GM13976 (cell line): ENCODE results near the gene COL26A1.
"Not testable (repeated sequence)": the region's sequence is repeated elsewhere in the genome, so short reads cannot be mapped to it uniquely, and the experiment has no call there.

ENCODE experiments used
- DNase-seq: peaks from one replicate; pipeline ENCODE4 v3.0.0; 2012; ENCODE audit warnings: low spot score
- in situ Hi-C: fragments of 300-500 bp; cut with MboI; formaldehyde crosslinking; loops from one replicate; pipeline ENCODE4 v1.12.0; 2022; ENCODE audit warnings: low sequenced_read_pairs, mixed read lengths, inconsistent platforms; ENCODE audit not compliant: unreplicated experiment
- TF ChIP-seq, protein P1 (sequence below): IDR thresholded peaks from 2 replicates; pipeline ENCODE4 v1.5.1; 2012; ENCODE audit warnings: borderline replicate concordance, mild to moderate bottlenecking; ENCODE audit not compliant: insufficient read depth; ENCODE audit errors: extremely low read depth, missing control alignments, control extremely low read depth

COL26A1 gene

DNA sequence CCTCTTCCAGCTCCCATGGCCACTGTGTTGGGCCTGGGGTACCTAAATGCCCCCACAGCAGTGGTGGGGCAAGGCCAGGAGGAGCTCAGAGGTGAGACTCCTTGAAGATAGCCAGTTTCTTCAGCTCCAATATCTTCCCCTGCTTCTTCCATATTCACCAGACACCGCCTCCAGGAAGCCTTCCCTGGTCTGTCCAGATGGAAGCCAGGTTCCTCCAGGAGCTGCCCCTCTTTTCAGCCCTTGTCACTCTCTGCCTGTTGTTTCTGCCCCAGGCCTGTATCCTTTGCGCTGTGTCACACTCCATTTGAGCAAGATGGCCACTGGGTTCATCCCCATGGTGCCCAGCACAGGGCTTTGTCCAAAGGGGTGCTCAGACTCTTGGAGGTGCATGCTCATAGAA is 138.7 kb downstream of the COL26A1 start:
- in situ Hi-C loops, result no loop called here
- TF ChIP-seq, protein P1, sequence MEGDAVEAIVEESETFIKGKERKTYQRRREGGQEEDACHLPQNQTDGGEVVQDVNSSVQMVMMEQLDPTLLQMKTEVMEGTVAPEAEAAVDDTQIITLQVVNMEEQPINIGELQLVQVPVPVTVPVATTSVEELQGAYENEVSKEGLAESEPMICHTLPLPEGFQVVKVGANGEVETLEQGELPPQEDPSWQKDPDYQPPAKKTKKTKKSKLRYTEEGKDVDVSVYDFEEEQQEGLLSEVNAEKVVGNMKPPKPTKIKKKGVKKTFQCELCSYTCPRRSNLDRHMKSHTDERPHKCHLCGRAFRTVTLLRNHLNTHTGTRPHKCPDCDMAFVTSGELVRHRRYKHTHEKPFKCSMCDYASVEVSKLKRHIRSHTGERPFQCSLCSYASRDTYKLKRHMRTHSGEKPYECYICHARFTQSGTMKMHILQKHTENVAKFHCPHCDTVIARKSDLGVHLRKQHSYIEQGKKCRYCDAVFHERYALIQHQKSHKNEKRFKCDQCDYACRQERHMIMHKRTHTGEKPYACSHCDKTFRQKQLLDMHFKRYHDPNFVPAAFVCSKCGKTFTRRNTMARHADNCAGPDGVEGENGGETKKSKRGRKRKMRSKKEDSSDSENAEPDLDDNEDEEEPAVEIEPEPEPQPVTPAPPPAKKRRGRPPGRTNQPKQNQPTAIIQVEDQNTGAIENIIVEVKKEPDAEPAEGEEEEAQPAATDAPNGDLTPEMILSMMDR, result no peak
- no peak for DNase-seq

DNA sequence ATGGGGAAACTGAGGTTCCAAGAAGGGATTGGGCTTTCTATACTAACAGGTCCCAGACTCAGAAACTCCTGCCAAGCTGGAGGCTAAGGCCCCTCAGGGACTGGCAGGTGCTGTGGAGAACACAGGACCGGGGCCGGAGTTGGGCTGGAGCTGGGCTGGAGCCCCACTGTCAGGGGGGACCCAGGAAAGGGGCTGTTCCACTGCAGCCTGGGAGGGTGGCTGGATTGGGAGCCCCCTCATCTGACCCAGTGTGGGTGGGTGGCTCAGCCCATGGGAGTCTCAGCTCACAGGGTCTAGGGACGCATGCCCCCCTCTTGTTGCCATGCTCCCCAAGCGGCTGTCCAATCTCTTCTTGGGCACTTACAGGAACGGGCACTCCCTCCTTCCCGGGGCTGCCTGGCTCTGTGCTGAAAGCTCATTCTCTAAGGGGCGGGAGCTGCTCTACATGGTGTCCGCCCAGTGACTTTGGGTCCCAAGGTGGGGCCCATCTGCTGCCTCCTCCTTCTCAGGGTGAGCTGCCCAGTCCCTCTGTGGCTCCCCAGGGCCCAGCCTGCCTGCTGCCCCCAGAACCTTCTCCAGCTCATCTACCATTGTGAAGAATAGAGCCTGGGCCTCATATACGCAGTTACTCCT is 139.9 kb downstream of the COL26A1 start:
- in situ Hi-C loops, result no loop called here
- DNase-seq, result no peak
- TF ChIP-seq, protein P1, result no peak

DNA sequence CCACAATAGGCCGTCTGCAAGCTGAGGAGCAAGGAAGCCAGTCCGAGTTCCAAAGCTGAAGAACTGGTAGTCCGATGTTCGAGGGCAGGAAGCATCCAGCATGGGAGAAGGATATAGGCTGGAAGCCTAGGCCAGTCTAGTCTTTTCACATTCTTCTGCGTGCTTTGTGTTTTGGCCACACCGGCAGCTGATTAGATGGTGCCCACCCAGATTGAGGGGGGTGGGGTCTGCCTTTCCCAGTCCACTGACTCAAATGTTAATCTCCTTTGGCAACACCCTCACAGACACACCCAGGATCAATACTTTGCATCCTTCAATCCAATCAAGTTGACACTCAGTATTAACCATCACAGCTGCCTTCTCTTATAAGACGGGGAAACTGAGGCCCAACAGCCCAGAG is 142.8 kb downstream of the COL26A1 start:
- in situ Hi-C loops, DNase-seq: not testable (repeated sequence)

DNA sequence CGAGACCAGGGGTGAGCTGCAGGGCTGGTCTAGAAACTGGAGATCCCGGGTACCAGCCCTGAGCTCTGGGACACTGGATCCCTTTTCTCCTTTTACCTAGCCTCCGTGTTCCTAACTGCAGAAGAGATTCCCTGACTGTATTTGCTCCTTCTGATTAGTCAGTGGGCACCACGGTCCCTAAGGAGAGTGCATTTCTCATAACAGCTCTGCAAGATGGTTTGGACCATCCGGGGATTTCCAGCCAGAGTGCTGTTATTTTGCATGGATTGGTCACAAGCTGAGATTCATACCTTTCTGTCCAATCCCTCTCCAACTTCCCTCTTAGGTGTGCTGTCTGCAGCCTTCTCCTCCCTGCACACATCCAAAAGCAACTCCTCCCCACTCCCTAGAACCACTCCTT is 143.9 kb downstream of the COL26A1 start:
- TF ChIP-seq, protein P1, result no peak
- in situ Hi-C loops, result no loop called here
- DNase-seq, result no peak

DNA sequence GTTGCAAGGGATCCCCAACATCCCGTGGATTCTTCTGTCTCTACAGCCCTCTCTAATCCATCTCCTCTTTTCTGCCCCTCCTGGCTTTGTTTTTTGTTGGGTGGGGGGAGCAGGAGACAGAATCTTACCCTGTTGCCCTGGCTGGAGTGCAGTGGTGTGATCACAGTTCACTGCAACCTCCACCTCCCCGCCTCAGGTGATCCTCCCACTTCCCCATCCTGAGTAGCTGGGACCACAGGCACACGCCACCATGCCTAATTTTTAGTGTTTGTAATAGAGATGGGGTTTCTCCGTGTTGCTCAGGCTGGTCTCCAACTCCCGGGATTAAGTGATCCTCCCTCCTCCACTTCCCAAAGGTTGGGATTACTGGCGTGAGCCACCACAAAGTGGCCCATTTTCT is 144.7 kb downstream of the COL26A1 start:
- TF ChIP-seq, protein P1, result no peak
- in situ Hi-C loops, result no loop called here

DNA sequence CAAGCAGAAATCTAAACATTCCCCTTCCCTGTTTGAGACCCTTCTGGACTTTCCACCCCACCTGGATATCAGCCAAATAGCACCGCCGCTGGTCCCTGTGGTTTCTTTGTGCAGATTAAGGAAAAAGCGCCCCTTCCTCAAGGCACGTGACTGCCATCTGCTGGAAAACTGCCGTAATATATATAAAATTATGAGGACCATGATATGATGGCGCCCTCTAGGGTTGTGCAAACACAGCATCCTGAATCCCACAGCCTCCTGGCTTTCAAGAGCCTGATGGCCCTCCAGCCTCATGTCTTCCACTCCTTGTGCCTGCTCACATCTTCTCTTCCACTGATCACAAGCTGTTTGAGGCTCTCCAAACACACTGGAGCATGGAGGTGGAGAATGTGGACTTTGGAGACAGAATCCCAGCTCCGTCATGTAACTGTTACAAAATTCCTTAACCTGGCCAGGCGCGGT is 145.1 kb downstream of the COL26A1 start:
- peak; percentile 54 for DNase-seq
- in situ Hi-C loops, result no loop called here
- TF ChIP-seq, protein P1, result peak; percentile 14

More for the DNA sequence above, 144.7 kb downstream of the COL26A1 start:
- no peak for DNase-seq

DNA sequence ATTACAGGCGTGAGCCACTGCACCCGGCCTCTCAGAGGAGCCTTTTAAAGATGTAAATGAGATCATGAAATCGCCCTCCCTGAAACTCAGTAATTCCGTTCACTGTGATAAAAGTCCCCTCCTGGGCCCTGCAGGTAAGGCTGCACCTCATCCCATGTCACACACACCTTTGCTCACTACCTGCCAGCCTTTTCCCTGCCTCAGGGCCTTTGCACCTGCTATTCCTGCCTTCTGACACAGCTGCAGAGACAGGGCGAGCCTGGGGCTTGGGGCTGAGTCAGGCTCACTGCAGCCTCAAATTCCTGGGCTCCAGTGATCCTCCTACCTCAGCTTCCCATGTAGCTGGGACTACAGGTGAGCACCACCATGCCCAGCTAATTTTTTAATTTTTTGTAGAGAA is 147.6 kb downstream of the COL26A1 start:
- no peak for DNase-seq
- in situ Hi-C loops, result no loop called here
- TF ChIP-seq, protein P1, result no peak
